GM18861 (cell line): ENCODE data around the gene TXN2.
"Not testable (repeated sequence)": the region's sequence is repeated elsewhere in the genome, so short reads cannot be mapped to it uniquely, and the experiment has no call there.

Experiments used
- ATAC-seq: cut with Tn5 transposase; IDR thresholded peaks from one replicate; pipeline ENCODE4 v1.9.1; 2021; ENCODE audit not compliant: unreplicated experiment

The TXN2 gene

DNA sequence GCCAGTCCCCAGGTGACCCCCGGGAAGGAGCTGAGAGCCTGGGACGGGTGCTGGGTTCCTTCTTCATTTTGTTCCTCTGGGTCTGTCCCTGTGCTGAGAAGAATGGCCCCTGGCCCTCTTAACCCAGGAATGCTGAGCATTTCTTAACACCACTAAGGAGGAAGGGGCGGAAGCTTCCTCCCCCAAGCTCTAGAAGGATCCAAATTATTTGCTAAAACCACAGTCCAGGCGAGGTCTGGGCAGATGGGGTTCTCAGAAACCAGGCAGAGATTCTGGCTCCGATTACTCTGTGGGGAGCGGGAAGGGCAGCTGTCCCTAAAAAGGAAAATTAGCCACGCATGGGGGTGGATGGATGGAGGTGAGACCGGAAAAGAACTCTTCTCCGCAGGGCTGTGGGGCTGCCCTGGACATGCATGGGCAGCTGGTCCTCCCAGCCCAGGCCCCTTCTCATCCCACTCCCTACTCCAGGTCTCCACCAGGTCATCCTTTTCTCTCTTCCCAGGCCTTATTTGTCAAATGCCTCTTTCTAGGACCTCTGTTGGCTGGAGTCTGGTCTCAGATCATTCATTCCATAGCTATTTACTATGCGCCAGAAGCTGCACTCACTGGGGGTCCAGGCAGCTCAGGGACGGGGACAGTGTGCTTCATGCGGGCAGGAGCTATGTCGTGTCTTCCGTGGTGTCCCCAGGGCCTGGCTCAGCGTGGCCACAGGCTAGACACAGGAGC lies 48.7 kb downstream of the TXN2 start:
- ATAC-seq: no peak

GRCh38 chr22:36431977-36432376 lies 49.5 kb downstream of the TXN2 start:
- no peak for ATAC-seq

DNA sequence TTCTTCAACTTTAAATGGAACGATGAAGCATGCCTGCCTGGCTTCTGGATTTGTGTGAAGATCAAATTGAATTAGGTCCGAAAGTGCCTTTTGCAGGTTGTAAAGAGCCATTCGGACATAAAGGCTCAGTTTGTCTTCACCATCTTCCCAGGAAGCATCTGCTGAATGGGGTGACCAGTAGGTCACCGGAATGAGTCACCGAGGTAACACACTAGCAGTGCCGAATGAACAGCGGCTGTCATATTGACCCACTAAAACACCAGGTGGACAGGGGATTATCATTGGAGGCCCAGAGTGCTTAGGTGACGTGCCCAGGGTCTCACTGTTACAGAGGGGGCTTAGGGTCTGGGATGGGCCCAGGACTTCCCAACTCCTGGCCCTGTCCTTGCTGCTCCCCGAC lies 50.6 kb downstream of the TXN2 start:
- no peak for ATAC-seq

DNA sequence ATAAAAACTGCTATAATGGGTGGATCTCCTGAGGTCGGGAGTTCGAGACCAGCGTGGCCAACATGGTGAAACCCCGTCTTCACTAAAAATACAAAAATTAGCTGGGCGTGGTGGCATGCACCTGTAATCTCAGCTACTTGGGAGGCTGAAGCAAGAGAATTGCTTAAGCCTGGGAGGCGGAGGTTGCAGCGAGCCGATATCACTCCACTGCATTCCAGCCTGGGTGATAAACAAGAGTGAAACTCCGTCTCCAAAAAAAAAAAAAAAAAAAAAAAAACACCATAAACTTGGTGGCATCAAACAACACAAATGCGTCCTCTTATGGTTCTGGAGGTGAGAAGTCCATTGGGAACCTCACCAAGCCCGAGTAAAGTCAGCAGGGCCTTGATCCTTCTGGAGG lies 53.5 kb downstream of the TXN2 start:
- ATAC-seq: not testable (repeated sequence)

GRCh38 chr22:36425977-36426523 lies 55.4 kb downstream of the TXN2 start:
- no peak for ATAC-seq

DNA sequence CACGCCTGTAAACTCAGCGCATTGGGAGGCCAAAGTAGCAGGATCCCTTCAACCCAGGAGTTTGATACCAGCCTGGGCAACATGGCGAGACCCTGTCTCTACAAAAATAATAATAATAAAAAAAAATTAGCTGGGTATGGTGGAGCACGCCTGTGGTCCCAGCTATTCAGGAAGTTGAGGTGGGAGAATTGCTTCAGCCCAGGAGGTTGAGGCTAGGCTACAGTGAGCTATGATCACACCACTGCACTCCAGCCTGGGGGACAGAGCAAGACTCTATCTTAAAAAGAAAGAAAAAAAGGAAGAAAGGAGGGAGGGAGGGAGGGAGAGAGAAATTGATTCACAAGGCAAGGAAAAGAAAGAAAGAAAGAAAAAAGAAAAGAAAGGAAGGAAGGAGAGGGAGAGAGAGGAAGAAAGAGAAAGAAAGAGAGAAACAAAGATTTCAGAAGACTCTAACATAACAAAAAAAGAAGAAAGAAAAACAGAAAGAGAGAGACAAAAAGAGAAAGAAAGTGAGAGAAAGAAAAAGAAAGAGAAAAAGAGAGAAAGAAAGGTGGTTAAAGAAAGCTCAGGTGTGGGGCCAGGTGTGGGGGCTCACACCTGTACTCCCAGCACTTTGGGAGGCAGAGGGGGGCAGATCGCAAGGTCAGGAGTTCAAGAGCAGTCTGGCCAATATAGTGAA lies 56.4 kb downstream of the TXN2 start:
- no peak for ATAC-seq

GRCh38 chr22:36424466-36424865 lies 57.0 kb downstream of the TXN2 start:
- ATAC-seq: not testable (repeated sequence)

DNA sequence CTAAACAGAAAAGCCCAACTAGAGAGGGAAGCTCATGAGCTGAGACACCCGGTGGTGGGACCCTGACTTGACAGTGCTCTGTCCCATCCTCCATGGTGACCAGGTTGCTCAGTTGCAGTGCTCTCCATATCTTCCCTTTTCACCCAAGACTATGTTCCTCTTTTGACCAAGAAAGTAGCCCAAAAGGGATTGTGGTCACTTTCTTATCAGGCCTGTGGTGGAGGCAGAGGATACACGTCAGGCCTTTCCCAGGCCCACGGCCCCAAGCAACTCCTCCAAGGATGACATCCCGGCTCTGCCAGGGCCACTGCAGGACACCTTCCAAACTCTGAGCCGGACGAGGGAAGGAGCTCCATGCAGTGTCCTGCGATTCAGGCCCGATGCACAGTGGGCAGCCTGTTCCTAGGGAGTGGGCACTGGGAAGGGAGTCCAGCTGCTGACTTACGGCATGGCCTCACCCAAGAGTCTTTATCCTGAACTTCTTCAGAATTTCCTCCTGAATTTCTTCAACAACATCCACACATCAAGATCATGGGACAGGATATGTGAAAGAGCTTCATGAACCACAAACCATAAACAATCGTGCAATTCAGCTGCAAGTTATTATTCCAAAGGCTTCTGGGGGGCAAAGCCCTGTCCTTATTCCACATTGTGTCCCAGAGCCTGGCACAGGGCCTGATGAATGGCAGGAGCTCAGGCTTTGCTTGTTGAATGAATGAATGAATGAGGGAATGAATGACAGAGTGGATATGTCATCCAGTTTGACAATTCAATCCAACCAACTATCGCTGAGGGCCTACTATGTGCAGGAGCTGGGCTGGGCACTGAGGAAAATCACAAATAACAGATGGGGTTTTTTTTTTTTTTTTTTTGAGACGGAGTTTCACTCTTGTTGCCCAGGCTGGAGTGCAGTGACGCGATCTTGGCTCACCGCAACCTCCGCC lies 57.7 kb downstream of the TXN2 start:
- no peak for ATAC-seq

DNA sequence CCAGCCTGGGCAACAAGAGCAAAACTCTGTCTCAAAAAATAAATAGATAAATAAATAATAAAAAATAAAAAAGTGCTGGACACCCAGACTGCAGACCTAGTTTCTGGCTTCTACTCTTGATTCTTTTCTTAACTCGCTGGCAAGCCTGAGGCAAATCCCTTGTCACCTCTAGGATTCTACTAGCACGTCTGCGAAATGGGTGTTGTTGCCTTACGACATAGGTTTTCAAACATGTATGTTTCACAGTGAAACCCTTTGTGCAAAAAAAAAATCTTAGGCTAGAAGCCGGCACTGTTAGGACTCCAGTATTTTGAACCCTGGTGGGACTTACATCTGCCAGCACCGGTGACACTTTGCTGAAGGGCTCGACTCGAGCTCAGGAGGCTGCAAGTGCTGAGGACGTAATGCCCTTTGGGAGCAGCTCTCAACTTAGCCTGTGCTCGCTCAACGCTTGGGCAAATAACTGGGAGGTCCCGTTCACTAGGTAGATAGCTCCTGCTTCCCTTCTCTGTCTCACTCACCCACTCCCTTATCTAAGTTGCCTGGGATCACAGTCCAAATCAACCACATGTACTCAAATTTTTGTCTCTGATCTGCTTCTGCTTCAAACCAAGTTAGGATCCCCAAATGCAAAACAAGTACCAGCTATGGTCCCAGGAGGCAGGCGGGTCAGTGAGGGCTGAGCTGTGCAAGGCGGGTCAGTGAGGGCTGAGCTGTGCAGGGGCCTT lies 59.0 kb downstream of the TXN2 start:
- ATAC-seq: no peak

DNA sequence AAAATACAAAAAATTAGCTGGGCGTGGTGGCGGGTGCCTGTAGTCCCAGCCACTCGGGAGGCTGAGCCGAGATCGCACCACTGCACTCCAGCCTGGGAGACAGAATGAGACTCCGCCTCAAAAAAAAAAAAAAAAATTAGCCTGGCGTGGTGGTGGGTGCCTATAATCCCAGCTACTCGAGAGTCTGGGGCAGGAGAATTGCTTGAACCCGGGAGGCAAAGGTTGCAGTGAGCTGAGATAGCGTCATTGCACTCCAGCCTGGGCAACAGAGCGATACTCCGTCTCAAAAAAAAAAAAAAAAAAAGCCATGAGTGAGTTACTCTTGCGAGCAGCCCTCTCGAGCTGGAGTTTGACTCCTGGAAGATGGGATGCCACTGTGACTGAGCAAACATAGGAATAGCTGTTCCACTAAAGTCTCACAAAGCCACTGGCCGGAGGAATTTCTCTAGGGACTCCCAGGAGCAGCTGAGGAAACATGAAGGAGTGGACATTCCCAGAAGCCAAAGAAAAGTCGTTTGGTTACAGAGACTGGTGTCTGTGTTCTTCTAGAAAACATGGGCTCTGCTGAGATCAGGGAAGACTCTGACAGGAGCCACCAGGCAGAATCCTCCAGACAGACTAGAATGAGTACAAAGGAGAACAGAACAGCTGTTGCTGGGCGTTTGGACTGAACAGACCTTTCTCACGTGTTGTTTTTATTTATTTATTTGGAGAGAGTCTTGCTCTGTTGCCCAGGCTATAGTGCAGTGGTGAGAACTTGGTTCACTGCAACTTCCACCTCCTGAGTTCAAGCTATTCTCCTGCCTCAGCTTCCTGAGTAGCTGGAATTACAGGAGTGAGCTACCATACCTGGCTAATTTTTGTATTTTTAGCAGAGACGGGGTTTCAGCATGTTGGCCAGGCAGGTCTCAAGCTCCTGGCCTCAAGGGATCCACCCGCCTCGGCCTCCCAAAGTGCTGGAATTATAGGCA lies 61.2 kb downstream of the TXN2 start:
- ATAC-seq: no peak

DNA sequence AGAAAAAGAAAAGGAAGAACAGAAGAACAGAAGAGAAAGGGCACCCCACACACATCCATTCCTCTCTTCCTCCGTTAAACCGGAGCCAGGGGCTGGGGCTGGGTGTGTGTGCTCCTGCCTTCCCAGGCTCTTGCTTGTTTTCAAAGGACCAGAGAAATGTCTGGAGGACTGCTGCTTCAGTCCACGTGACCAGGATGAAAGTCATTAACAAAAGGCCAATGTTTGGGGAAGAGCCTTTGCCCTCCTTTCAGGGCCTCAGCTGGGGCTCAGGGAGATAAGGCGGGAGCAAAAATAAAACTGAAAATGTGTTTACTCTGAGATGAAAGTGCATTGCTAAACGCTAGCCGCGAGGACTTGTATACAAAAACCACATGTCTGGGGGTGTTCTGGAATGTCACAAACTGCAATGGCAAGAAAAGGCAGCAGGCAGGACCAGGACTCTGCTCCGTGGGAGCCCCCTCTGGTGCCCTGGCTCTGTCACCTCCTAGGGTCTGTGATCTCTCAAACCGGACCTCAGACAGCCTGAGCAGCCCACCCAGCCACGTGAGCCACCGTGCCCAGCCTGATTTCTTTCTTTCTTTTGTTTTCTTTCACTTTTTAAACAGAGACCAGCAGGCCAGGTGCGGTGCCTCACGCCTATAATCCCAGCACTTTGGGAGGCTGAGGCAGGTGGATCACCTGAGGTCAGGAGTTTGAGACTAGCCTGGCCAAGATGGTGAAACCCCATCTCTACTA lies 62.1 kb downstream of the TXN2 start:
- no peak for ATAC-seq

DNA sequence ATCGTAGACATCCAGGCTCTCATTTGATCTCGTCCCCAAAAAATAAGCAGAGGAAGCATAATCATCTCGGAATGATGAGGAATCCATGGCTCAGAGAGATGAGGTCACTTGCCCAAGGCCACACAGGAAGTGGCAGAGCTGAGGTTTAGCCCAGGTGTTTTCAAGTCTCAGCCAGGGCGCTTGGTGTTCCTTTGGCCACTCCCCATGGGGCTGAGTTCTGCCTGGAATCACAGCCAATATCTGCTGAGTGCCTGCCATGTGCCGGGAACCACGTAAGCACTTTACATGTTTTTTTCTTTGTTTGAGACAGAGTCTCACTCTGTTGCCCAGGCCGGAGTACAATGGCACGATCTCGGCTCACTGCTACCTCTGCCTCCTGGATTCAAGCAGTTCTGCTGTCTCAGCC lies 64.2 kb downstream of the TXN2 start:
- ATAC-seq: no peak
